NCI-H748 (cell line): ENCODE measurements around the gene DYNLT1.
"Not testable (repeated sequence)": the region's sequence is repeated elsewhere in the genome, so short reads cannot be mapped to it uniquely, and the experiment has no call there.

Source experiments
- DNase-seq: peaks from one replicate; lab custom pipeline; 2025; ENCODE audit not compliant: unreplicated experiment; lab: John Stamatoyannopoulos, UW

Gene DYNLT1

GRCh38 chr6:158663625-158664165 is 19.2 kb upstream of the DYNLT1 start:
- DNase-seq = peak; percentile 82

- DNase-seq = peak; percentile 94
Measured at GRCh38 chr6:158662954-158663624, 18.5 kb upstream of the DYNLT1 start.

GRCh38 chr6:158662607-158662953 is 18.0 kb upstream of the DYNLT1 start:
- DNase-seq = no peak

GRCh38 chr6:158661156-158661685 is 16.7 kb upstream of the DYNLT1 start:
- peak; percentile 61 for DNase-seq

GRCh38 chr6:158660333-158660754 is 15.8 kb upstream of the DYNLT1 start:
- peak; percentile 95 for DNase-seq

- DNase-seq = not testable (repeated sequence)
Measured at GRCh38 chr6:158656986-158657385, 12.4 kb upstream of the DYNLT1 start.

- peak; percentile 16 for DNase-seq
Measured at GRCh38 chr6:158655569-158656450, 11.3 kb upstream of the DYNLT1 start.

GRCh38 chr6:158654960-158655489 is 10.5 kb upstream of the DYNLT1 start:
- DNase-seq = no peak

- peak; percentile 17 for DNase-seq
Measured at GRCh38 chr6:158654498-158654897, 10.0 kb upstream of the DYNLT1 start.

GRCh38 chr6:158653577-158654354 is 9.2 kb upstream of the DYNLT1 start:
- no peak for DNase-seq

- not testable (repeated sequence) for DNase-seq
Measured at GRCh38 chr6:158651981-158652737, 7.6 kb upstream of the DYNLT1 start.

- no peak for DNase-seq
Measured at GRCh38 chr6:158649289-158650143, 5.0 kb upstream of the DYNLT1 start, which contains the start of gene SYTL3. Gene SYTL3, plus strand, starts transcription at chr6:158650054. Its CDS starts 13,215 bp downstream, at chr6:158663269.

GRCh38 chr6:158648682-158649131 is 4.2 kb upstream of the DYNLT1 start:
- DNase-seq = no peak

GRCh38 chr6:158647501-158647900 is 3.0 kb upstream of the DYNLT1 start:
- DNase-seq = no peak

- no peak for DNase-seq
Measured at GRCh38 chr6:158646023-158646910, 1.7 kb upstream of the DYNLT1 start.

- no peak for DNase-seq
Measured at GRCh38 chr6:158645064-158646022, 800 bp upstream of the DYNLT1 start.

GRCh38 chr6:158643836-158644230 is 710 bp downstream of the DYNLT1 start:
- DNase-seq = peak; percentile 53
